GM12878 (cell line): ENCODE measurements around the gene METTL16. TPM values are rescaled to one million over a fixed set of nuclear protein-coding genes. Genes with fewer than 3 reads are reported as not detected.

ENCODE experiments used
- ATAC-seq: fragments of 200-7000 bp; cut with Tn5 transposase; 3 replicates; pipeline ENCODE4 v1.9.1; 2020; ENCODE audit warnings: mild to moderate bottlenecking, moderate library complexity
- BruUV-seq: library from RNA; stranded (reverse); fragments of 400-500 nt; replicated peaks from 2 replicates; lab custom pipeline; 2021; lab: Mats Ljungman, UMichigan
- CTCF ChIA-PET: fragments of 300-600 bp; sonication (Branson Sonifier 250); formaldehyde crosslinking; extraction: SDS; loops from one replicate; lab custom pipeline; 2021; ENCODE audit warnings: inconsistent platforms; lab: Yijun Ruan, JAX
- POLR2A ChIA-PET: fragments of 350-600 bp; formaldehyde crosslinking; extraction: SDS; loops from one replicate; lab custom pipeline; 2021; ENCODE audit warnings: inconsistent platforms; lab: Charles Lee
- RAD21 ChIA-PET: fragments of 300-600 bp; sonication (Branson Sonifier 250); formaldehyde crosslinking; loops from one replicate; lab custom pipeline; 2023; ENCODE audit warnings: antibody characterized with exemption; ENCODE audit not compliant: unreplicated experiment; lab: Charles Lee
- SMC1A ChIA-PET: fragments of 300-600 bp; sonication (Branson Sonifier 250); formaldehyde crosslinking; loops from one replicate; lab custom pipeline; 2023; ENCODE audit not compliant: unreplicated experiment, uncharacterized antibody; lab: Charles Lee
- DNase-seq: peaks from one replicate; pipeline ENCODE4 v3.0.0-alpha.2; 2011; ENCODE audit warnings: low read depth, low spot score
- FAIRE-seq: peaks from 3 replicates; lab custom pipeline; 2011; peaks lifted over from hg19 to GRCh38; lab: Jason Lieb, UNC
- H2AFZ ChIP-seq: 2 replicates; pipeline ENCODE4 v1.6.0; 2011; ENCODE audit warnings: low read depth, low read length, control low read depth; ENCODE audit not compliant: control insufficient read depth
- H3K27ac ChIP-seq: 2 replicates; pipeline ENCODE4 v1.5.1; 2011; ENCODE audit warnings: control low read depth; ENCODE audit not compliant: control insufficient read depth, insufficient read depth
- H3K27me3 ChIP-seq, 2 experiments: replicated peaks in 1 of 2; 2 replicates each; pipeline versions ENCODE4 v1.6.0 to v1.6.1; 2011; ENCODE audit warnings: low read length in 1 of 2; ENCODE audit not compliant: control insufficient read depth in 2 of 2, insufficient read depth in 2 of 2
- H3K36me3 ChIP-seq, 2 experiments: 2 replicates each; pipeline ENCODE4 v1.5.1; 2011; ENCODE audit warnings: low read length in 1 of 2; ENCODE audit not compliant: control insufficient read depth in 2 of 2, insufficient read depth in 2 of 2
- H3K4me1 ChIP-seq: 2 replicates; pipeline ENCODE4 v1.6.1; 2011; ENCODE audit warnings: mild to moderate bottlenecking, low read length, moderate library complexity, mixed read lengths; ENCODE audit not compliant: control insufficient read depth, insufficient read depth
- H3K4me2 ChIP-seq: 2 replicates; pipeline ENCODE4 v1.6.0; 2011; ENCODE audit warnings: control low read depth; ENCODE audit not compliant: control insufficient read depth, insufficient read depth
- H3K4me3 ChIP-seq: fragments of 200-600 bp; sonication (generic); 2 replicates; pipeline ENCODE4 v1.5.1; 2016
- H3K79me2 ChIP-seq: 2 replicates; pipeline ENCODE4 v1.6.0; 2011; ENCODE audit warnings: low read length; ENCODE audit not compliant: control insufficient read depth, insufficient read depth
- H3K9ac ChIP-seq: 2 replicates; pipeline ENCODE4 v1.8.0; 2011; ENCODE audit warnings: low read length, control low read depth, mixed read lengths; ENCODE audit not compliant: control insufficient read depth, insufficient read depth
- H3K9me3 ChIP-seq: replicated peaks from 3 replicates; pipeline ENCODE4 v1.5.1; 2011; ENCODE audit warnings: mild to moderate bottlenecking, low read length; ENCODE audit not compliant: control insufficient read depth, insufficient read depth
- H4K20me1 ChIP-seq: 2 replicates; pipeline ENCODE4 v1.6.0; 2011; ENCODE audit not compliant: control insufficient read depth, insufficient read depth
- HDAC6 ChIP-seq: fragments of 200-600 bp; sonication (generic); IDR thresholded peaks from one replicate; pipeline ENCODE4 v1.8.0; 2017; ENCODE audit warnings: antibody characterized with exemption; ENCODE audit not compliant: unreplicated experiment
- LARP7 ChIP-seq: fragments of 450-650 bp; IDR thresholded peaks from 2 replicates; pipeline ENCODE4 v1.6.1; 2017; ENCODE audit warnings: mild to moderate bottlenecking
- USF1 ChIP-seq: IDR thresholded peaks from 2 replicates; pipeline ENCODE4 v1.6.1; 2011; ENCODE audit warnings: borderline replicate concordance, low read depth, mild to moderate bottlenecking, moderate library complexity, mixed read lengths, low read length; ENCODE audit not compliant: insufficient read depth; ENCODE audit errors: extremely low read length
- WGBS: methylation state at CpG from one replicate; pipeline ENCODE4 v1.1.6; 2016; ENCODE audit warnings: low lambda C conversion rate; ENCODE audit not compliant: insufficient replicate concordance, insufficient coverage; ENCODE audit errors: missing lambda C conversion rate; 5-methylcytosine and 5-hydroxymethylcytosine counted together
- in situ Hi-C: fragments of 300-500 bp; cut with MboI; formaldehyde crosslinking; loops from 9 replicates; pipeline ENCODE4 v1.14.3; 2018; ENCODE audit warnings: mixed read lengths
- intact Hi-C: fragments of 100-400 bp; cut with micrococcal nuclease; formaldehyde crosslinking; loops from one replicate; pipeline ENCODE4 v1.14.2; 2022; ENCODE audit not compliant: unreplicated experiment
- polyA plus RNA-seq, 11 experiments: library from polyadenylated mRNA; depleted of rRNA in 4 of 11; unstranded in 6 of 11; stranded (reverse) in 5 of 11; fragments of >200 nt; fragmentation: Nextera tagmentation in 4 of 11; fragmentation: Illumina TruSeq in 1 of 11; extraction: Ambion mirVana in 4 of 11; extraction: Trizol in 1 of 11; gene quantifications; 1 replicate in 1 of 11; 2 replicates in 10 of 11; pipeline versions ENCODE4 v1.2.1 to v1.2.3, GENCODE V29; 2011 to 2016; ENCODE audit warnings: inconsistent platforms in 2 of 11, missing spikeins in 2 of 11, low read depth in 1 of 11
- total RNA-seq, 4 experiments: library from RNA; depleted of rRNA in 3 of 4; stranded (reverse); fragments of >200 nt in 3 of 4; fragmentation: Illumina TruSeq in 1 of 4; extraction: Trizol in 1 of 4; gene quantifications; 2 replicates each; pipeline versions ENCODE4 v1.2.1 to v1.2.3, GENCODE V29; 2013 to 2021
- TF ChIP-seq, protein P1 (sequence below): fragments of 450-650 bp; conservative IDR thresholded peaks from 2 replicates; pipeline ENCODE4 v1.6.1; 2017; ENCODE audit warnings: mild to moderate bottlenecking, moderate library complexity

The METTL16 gene
- total and polyA plus RNA-seq, 10 of the 15 experiments (the other 5 are each of a cell fraction or from before 2014, with no cell fraction given): 15.6 to 34.3 (median 23.7) TPM

- Histone ChIP-seq H3K9ac (peak overlapping the region; percentile 76), H3K79me2 (peaks cover 20% of the 10 kb centered on the region), H4K20me1 (no peaks in the 10 kb centered on the region), H3K27me3 (no peaks in the 10 kb centered on the region), H3K4me2 (peak overlapping the region; percentile 99), H3K4me3 (peak overlapping the region; percentile 98), H3K4me1 (peaks cover 21% of the 10 kb centered on the region), H3K36me3 (no peaks in the 10 kb centered on the region; a peak in 1 of 4 replicates), H3K9me3 (no peaks in the 10 kb centered on the region), H2AFZ (peak overlapping the region; percentile 24), H3K27ac (peak overlapping the region; percentile 95)
- ChIA-PET CTCF (interaction anchor here (9.8 kb wide), 1 partner anchor 18 kb away, joined by 105 read pairs; no protein-coding TSS in a partner anchor), POLR2A (interaction anchor here (0.5 to 1.2 kb wide), 3 partner anchors 72 to 684 kb away, joined by 3 to 6 read pairs (median 6); no protein-coding TSS in a partner anchor), RAD21 (interaction anchor here (0.6 to 6.7 kb wide), 2 partner anchors 16 to 18 kb away, joined by 4 to 54 read pairs; no protein-coding TSS in a partner anchor), SMC1A (interaction anchor here (1.0 to 1.9 kb wide), 3 partner anchors 15 to 34 kb away, joined by 3 to 8 read pairs (median 3); no protein-coding TSS in a partner anchor)
- intact Hi-C loops: loop anchor here (10.0 kb wide), 1 partner anchor 194 kb away; the partner anchor contains the start of gene PAFAH1B1
- 2% methylated on average over 43 of the region's 43 CpGs for WGBS
- BruUV-seq: TSS peak; percentile 81
- no peak for FAIRE-seq
- peak; percentile 11 for ATAC-seq
- no peak for DNase-seq
- TF ChIP-seq, protein P1, sequence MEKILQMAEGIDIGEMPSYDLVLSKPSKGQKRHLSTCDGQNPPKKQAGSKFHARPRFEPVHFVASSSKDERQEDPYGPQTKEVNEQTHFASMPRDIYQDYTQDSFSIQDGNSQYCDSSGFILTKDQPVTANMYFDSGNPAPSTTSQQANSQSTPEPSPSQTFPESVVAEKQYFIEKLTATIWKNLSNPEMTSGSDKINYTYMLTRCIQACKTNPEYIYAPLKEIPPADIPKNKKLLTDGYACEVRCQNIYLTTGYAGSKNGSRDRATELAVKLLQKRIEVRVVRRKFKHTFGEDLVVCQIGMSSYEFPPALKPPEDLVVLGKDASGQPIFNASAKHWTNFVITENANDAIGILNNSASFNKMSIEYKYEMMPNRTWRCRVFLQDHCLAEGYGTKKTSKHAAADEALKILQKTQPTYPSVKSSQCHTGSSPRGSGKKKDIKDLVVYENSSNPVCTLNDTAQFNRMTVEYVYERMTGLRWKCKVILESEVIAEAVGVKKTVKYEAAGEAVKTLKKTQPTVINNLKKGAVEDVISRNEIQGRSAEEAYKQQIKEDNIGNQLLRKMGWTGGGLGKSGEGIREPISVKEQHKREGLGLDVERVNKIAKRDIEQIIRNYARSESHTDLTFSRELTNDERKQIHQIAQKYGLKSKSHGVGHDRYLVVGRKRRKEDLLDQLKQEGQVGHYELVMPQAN: peak; percentile 77
- TF ChIP-seq USF1: peak; percentile 61
- TF ChIP-seq HDAC6: peak; percentile 6
- TF ChIP-seq LARP7: no peak; the same call in 1 of the 2 replicates
- in situ Hi-C loops: loop anchor here (25.0 kb wide), 1 partner anchor 612 kb away; no protein-coding TSS in a partner anchor
Observed at GRCh38 chr17:2400474-2400866, 111.2 kb downstream of the METTL16 start.
